ENCODE results near the gene BLVRA. TPM values are rescaled to one million over a fixed set of nuclear protein-coding genes. Genes with fewer than 3 reads are reported as not detected.
"Not testable (repeated sequence)": the region's sequence is repeated elsewhere in the genome, so short reads cannot be mapped to it uniquely, and the experiment has no call there.

Gene BLVRA
- polyA plus RNA-seq, 3 donors, result 71.9 to 238 (median 199) TPM

GRCh38 chr7:43782768-43783555 is 24.5 kb downstream of the BLVRA start:
- peak overlapping the region; percentile 48 for H3K9ac ChIP-seq (ENCODE audit: insufficient read depth, low read length, poor library complexity, severe bottlenecking)
- H3K27ac Mint-ChIP-seq, result peak overlapping the region; percentile 89 to 96 (median 93)
- no peak overlapping the region for H2AFZ ChIP-seq (ENCODE audit: insufficient read depth, low read depth, low read length, poor library complexity, severe bottlenecking)
- H3K4me3 ChIP-seq (replicated peaks in 1 of 3; ENCODE audit: low read depth in 2 of 3, low read length in 3 of 3), result peak overlapping the region in 1 of 3 experiments; percentile 67
- H4K20me1 ChIP-seq (ENCODE audit: insufficient read depth, low read length), result no peaks in the 10 kb centered on the region
- peaks cover 47 to 64% of the 10 kb centered on the region in 2 donors for H3K36me3 Mint-ChIP-seq
- peaks cover 44% of the 10 kb centered on the region for H3K79me2 ChIP-seq (ENCODE audit: insufficient read depth, low read length)
- no peak for TF ChIP-seq CTCF (IDR thresholded peaks at IDR 0.05)
- DNase-seq, result no peak
- H3K9me3 ChIP-seq (replicated peaks in 1 of 2; ENCODE audit: control insufficient read depth in 1 of 2, insufficient read depth in 1 of 2, low read length in 2 of 2), result no peaks in the 10 kb centered on the region
- H3K4me2 ChIP-seq (replicated peaks; ENCODE audit: extremely low read depth, low read length, poor library complexity, severe bottlenecking), result peak overlapping the region; percentile 75
- H3K27me3 Mint-ChIP-seq (ENCODE audit: low read depth in 3 of 3), result no peaks in the 10 kb centered on the region
- H3K4me3 Mint-ChIP-seq, result peak overlapping the region; percentile 65 to 87
- peaks cover 57% of the 10 kb centered on the region for H3K4me1 Mint-ChIP-seq
- peak overlapping the region; percentile 66 to 88 for H3K27ac ChIP-seq (ENCODE audit: low read depth in 1 of 2, low read length in 2 of 2)
- H3K27me3 ChIP-seq (ENCODE audit: control insufficient read depth in 2 of 2, insufficient read depth in 2 of 2, low read length in 2 of 2), result no peaks in the 10 kb centered on the region
- intact Hi-C loops (cut with micrococcal nuclease), result no loop called here
- peaks cover 0 to 2% (median 0%) of the 10 kb centered on the region in 7 donors for H3K9me3 Mint-ChIP-seq
- H3K4me1 ChIP-seq (ENCODE audit: control insufficient read depth in 1 of 2, insufficient read depth in 2 of 2, low read length in 2 of 2), result peaks cover 30 to 50% of the 10 kb centered on the region in 2 donors
- peaks cover 6 to 18% of the 10 kb centered on the region in 2 donors for H3K36me3 ChIP-seq (replicated peaks in 1 of 2; ENCODE audit: control insufficient read depth in 1 of 2, insufficient read depth in 2 of 2, low read length in 2 of 2)
- 86% methylated on average over 2 of the region's 8 CpGs for WGBS (ENCODE audit: insufficient coverage)

GRCh38 chr7:43784030-43784584 is 25.6 kb downstream of the BLVRA start:
- H3K4me3 Mint-ChIP-seq, result peak overlapping the region in 1 of 2 donors; percentile 41
- H3K4me1 ChIP-seq (ENCODE audit: control insufficient read depth in 1 of 2, insufficient read depth in 2 of 2, low read length in 2 of 2), result peaks cover 30 to 50% of the 10 kb centered on the region in 2 donors
- H3K36me3 Mint-ChIP-seq, result peaks cover 54 to 64% of the 10 kb centered on the region in 2 donors
- WGBS (ENCODE audit: insufficient coverage), result 100% methylated on average over 1 of the region's 5 CpGs
- no peak overlapping the region for H2AFZ ChIP-seq (ENCODE audit: insufficient read depth, low read depth, low read length, poor library complexity, severe bottlenecking)
- no peak overlapping the region for H3K4me2 ChIP-seq (replicated peaks; ENCODE audit: extremely low read depth, low read length, poor library complexity, severe bottlenecking)
- H4K20me1 ChIP-seq (ENCODE audit: insufficient read depth, low read length), result no peaks in the 10 kb centered on the region
- peaks cover 49% of the 10 kb centered on the region for H3K4me1 Mint-ChIP-seq
- peak overlapping the region in 4 of 7 donors; percentile 30 to 62 (median 44) for H3K27ac Mint-ChIP-seq
- no peaks in the 10 kb centered on the region for H3K9me3 ChIP-seq (replicated peaks in 1 of 2; ENCODE audit: control insufficient read depth in 1 of 2, insufficient read depth in 1 of 2, low read length in 2 of 2)
- H3K36me3 ChIP-seq (replicated peaks in 1 of 2; ENCODE audit: control insufficient read depth in 1 of 2, insufficient read depth in 2 of 2, low read length in 2 of 2), result peaks cover 17 to 30% of the 10 kb centered on the region in 2 donors
- intact Hi-C loops (cut with micrococcal nuclease), result no loop called here
- no peak overlapping the region for H3K4me3 ChIP-seq (replicated peaks in 1 of 3; ENCODE audit: low read depth in 2 of 3, low read length in 3 of 3)
- peaks cover 0 to 2% (median 0%) of the 10 kb centered on the region in 7 donors for H3K9me3 Mint-ChIP-seq
- peaks cover 44% of the 10 kb centered on the region for H3K79me2 ChIP-seq (ENCODE audit: insufficient read depth, low read length)
- no peak for DNase-seq
- H3K9ac ChIP-seq (ENCODE audit: insufficient read depth, low read length, poor library complexity, severe bottlenecking), result no peak overlapping the region
- TF ChIP-seq CTCF (IDR thresholded peaks at IDR 0.05), result no peak
- H3K27me3 Mint-ChIP-seq (ENCODE audit: low read depth in 3 of 3), result no peaks in the 10 kb centered on the region
- peak overlapping the region in 1 of 2 donors; percentile 31 for H3K27ac ChIP-seq (ENCODE audit: low read depth in 1 of 2, low read length in 2 of 2)
- H3K27me3 ChIP-seq (ENCODE audit: control insufficient read depth in 2 of 2, insufficient read depth in 2 of 2, low read length in 2 of 2), result no peaks in the 10 kb centered on the region

GRCh38 chr7:43784585-43785087 is 26.2 kb downstream of the BLVRA start:
- H3K9me3 ChIP-seq (replicated peaks in 1 of 2; ENCODE audit: control insufficient read depth in 1 of 2, insufficient read depth in 1 of 2, low read length in 2 of 2); H3K27me3 ChIP-seq (ENCODE audit: control insufficient read depth in 2 of 2, insufficient read depth in 2 of 2, low read length in 2 of 2); DNase-seq; H3K9ac ChIP-seq (ENCODE audit: insufficient read depth, low read length, poor library complexity, severe bottlenecking); H3K27ac ChIP-seq (ENCODE audit: low read depth in 1 of 2, low read length in 2 of 2); H3K4me3 ChIP-seq (replicated peaks in 1 of 3; ENCODE audit: low read depth in 2 of 3, low read length in 3 of 3); H4K20me1 ChIP-seq (ENCODE audit: insufficient read depth, low read length); H3K27me3 Mint-ChIP-seq (ENCODE audit: low read depth in 3 of 3); H3K9me3 Mint-ChIP-seq; H2AFZ ChIP-seq (ENCODE audit: insufficient read depth, low read depth, low read length, poor library complexity, severe bottlenecking); intact Hi-C loops (cut with micrococcal nuclease); H3K4me2 ChIP-seq (replicated peaks; ENCODE audit: extremely low read depth, low read length, poor library complexity, severe bottlenecking): not testable (repeated sequence)
- peaks cover 58 to 66% of the 10 kb centered on the region in 2 donors for H3K36me3 Mint-ChIP-seq
- H3K4me1 Mint-ChIP-seq, result peaks cover 51% of the 10 kb centered on the region
- H3K36me3 ChIP-seq (replicated peaks in 1 of 2; ENCODE audit: control insufficient read depth in 1 of 2, insufficient read depth in 2 of 2, low read length in 2 of 2), result peaks cover 22 to 35% of the 10 kb centered on the region in 2 donors
- 92% methylated on average over 2 of the region's 8 CpGs for WGBS (ENCODE audit: insufficient coverage)
- H3K4me3 Mint-ChIP-seq, result peak overlapping the region in 1 of 2 donors; percentile 41
- H3K4me1 ChIP-seq (ENCODE audit: control insufficient read depth in 1 of 2, insufficient read depth in 2 of 2, low read length in 2 of 2), result peaks cover 30 to 51% of the 10 kb centered on the region in 2 donors
- peaks cover 44% of the 10 kb centered on the region for H3K79me2 ChIP-seq (ENCODE audit: insufficient read depth, low read length)
- peak overlapping the region in 4 of 7 donors; percentile 20 to 52 (median 34) for H3K27ac Mint-ChIP-seq

Data from CD14-positive monocyte (primary cell).